HG02763 (cell line): Measurements from ENCODE around the gene NFIA.
A peak's percentile ranks its signal among the peaks of the same experiment; 100 is the strongest.
"Not testable (repeated sequence)": the region's sequence is repeated elsewhere in the genome, so short reads cannot be mapped to it uniquely, and the experiment has no call there.

Experiments
- ATAC-seq: cut with Tn5 transposase; IDR thresholded peaks from one replicate; pipeline ENCODE4 v1.9.1; 2021; ENCODE audit warnings: mild to moderate bottlenecking, moderate library complexity; ENCODE audit not compliant: unreplicated experiment

NFIA gene

GRCh38 chr1:61058483-61059245 lies 23.7 kb upstream of the NFIA start:
- ATAC-seq, result no peak

GRCh38 chr1:61061601-61062000 lies 20.8 kb upstream of the NFIA start:
- not testable (repeated sequence) for ATAC-seq

- no peak for ATAC-seq
Measured at GRCh38 chr1:61064673-61065072, 17.7 kb upstream of the NFIA start.

GRCh38 chr1:61067446-61068019 lies 14.8 kb upstream of the NFIA start:
- ATAC-seq, result no peak

- no peak for ATAC-seq
Measured at GRCh38 chr1:61070054-61070453, 12.3 kb upstream of the NFIA start.

- no peak for ATAC-seq
Measured at GRCh38 chr1:61071205-61072130, 10.9 kb upstream of the NFIA start.

GRCh38 chr1:61073871-61074270 lies 8.5 kb upstream of the NFIA start:
- no peak for ATAC-seq

- ATAC-seq, result not testable (repeated sequence)
Measured at GRCh38 chr1:61075833-61076232, 6.5 kb upstream of the NFIA start.

- ATAC-seq, result peak; percentile 72
Measured at GRCh38 chr1:61076728-61077675, 5.4 kb upstream of the NFIA start.

- ATAC-seq, result peak; percentile 45
Measured at GRCh38 chr1:61077676-61078541, 4.5 kb upstream of the NFIA start.

GRCh38 chr1:61078618-61079295 lies 3.6 kb upstream of the NFIA start:
- ATAC-seq, result no peak

- no peak for ATAC-seq
Measured at GRCh38 chr1:61079296-61079897, 3.0 kb upstream of the NFIA start.

GRCh38 chr1:61079898-61080336 lies 2.4 kb upstream of the NFIA start:
- ATAC-seq, result no peak

GRCh38 chr1:61080413-61081143 lies 1.8 kb upstream of the NFIA start:
- no peak for ATAC-seq

GRCh38 chr1:61081144-61081685 lies 1.1 kb upstream of the NFIA start:
- ATAC-seq, result no peak

GRCh38 chr1:61081686-61082310 lies 563 bp upstream of the NFIA start:
- no peak for ATAC-seq
